Esophagus muscularis mucosa (tissue), 4 donors: ENCODE data around the gene DTYMK. TPM values are rescaled to one million over a fixed set of nuclear protein-coding genes. Genes with fewer than 3 reads are reported as not detected.

Experiments
- DNase-seq: peaks from one replicate; pipeline ENCODE4 v3.0.0-alpha.2; 2017; ENCODE audit errors: extremely low spot score
- H3K27ac ChIP-seq, 4 donors: fragments of 200-600 bp; sonication (generic); replicated peaks in 1 of 4; 1 replicate in 3 of 4; 2 replicates in 1 of 4; pipeline ENCODE4 v1.5.1; 2016 to 2019; ENCODE audit warnings: mild to moderate bottlenecking in 1 of 4
- H3K27me3 ChIP-seq, 4 donors: fragments of 200-600 bp; sonication (generic); one replicate each; pipeline versions ENCODE4 v1.5.1 to v1.6.0; 2016 to 2019
- H3K36me3 ChIP-seq, 4 donors: fragments of 200-600 bp; sonication (generic); one replicate each; pipeline ENCODE4 v1.5.1; 2016 to 2019
- H3K4me1 ChIP-seq, 4 donors: fragments of 200-600 bp; sonication (generic); one replicate each; pipeline ENCODE4 v1.5.1; 2016 to 2019
- H3K4me3 ChIP-seq, 4 donors: fragments of 200-600 bp; sonication (generic); 1 replicate in 2 of 4; 2 replicates in 2 of 4; pipeline ENCODE4 v1.5.1; 2016 to 2019; ENCODE audit warnings: mild to moderate bottlenecking in 4 of 4, moderate library complexity in 1 of 4
- H3K9me3 ChIP-seq, 4 donors: fragments of 200-600 bp; sonication (generic); 1 replicate in 3 of 4; 2 replicates in 1 of 4; pipeline ENCODE4 v1.5.1; 2016 to 2019
- EP300 ChIP-seq: sonication (generic); formaldehyde crosslinking; IDR thresholded peaks from one replicate; pipeline ENCODE4 v1.6.1; 2017; ENCODE audit warnings: antibody characterized with exemption
- POLR2A ChIP-seq: fragments of 450-650 bp; IDR thresholded peaks from one replicate; pipeline ENCODE4 v1.6.1; 2017; ENCODE audit warnings: antibody characterized with exemption, moderate library complexity, mild to moderate bottlenecking, low read depth
- POLR2AphosphoS5 ChIP-seq, 2 donors: sonication (generic); formaldehyde crosslinking; IDR thresholded peaks; one replicate each; pipeline ENCODE4 v1.6.1; 2017; ENCODE audit warnings: antibody characterized with exemption in 2 of 2
- WGBS: methylation state at CpG from one replicate; pipeline ENCODE4 v1.1.5; 2018; 5-methylcytosine and 5-hydroxymethylcytosine counted together
- intact Hi-C: fragments of 100-400 bp; cut with DNase I; formaldehyde crosslinking; loops from one replicate; pipeline ENCODE4 v1.15.1; 2023
- total RNA-seq, 4 donors: library from RNA; depleted of rRNA; stranded (reverse); fragments of >200 nt; gene quantifications; one replicate each; pipeline versions ENCODE4 v1.1.0 to v1.2.1, GENCODE V29; 2016
- TF ChIP-seq, protein P1 (sequence below), 3 experiments: fragments of 200-600 bp in 2 of 3; fragments of 450-650 bp in 1 of 3; sonication (generic) in 2 of 3; IDR thresholded peaks; one replicate each; pipeline ENCODE4 v1.5.1; 2017 to 2019; ENCODE audit warnings: antibody characterized with exemption in 3 of 3, mild to moderate bottlenecking in 2 of 3, moderate library complexity in 1 of 3

The DTYMK gene
- total RNA-seq, 4 donors from 2014 or later, result 6.8 to 14.5 (median 10.6) TPM

DNA sequence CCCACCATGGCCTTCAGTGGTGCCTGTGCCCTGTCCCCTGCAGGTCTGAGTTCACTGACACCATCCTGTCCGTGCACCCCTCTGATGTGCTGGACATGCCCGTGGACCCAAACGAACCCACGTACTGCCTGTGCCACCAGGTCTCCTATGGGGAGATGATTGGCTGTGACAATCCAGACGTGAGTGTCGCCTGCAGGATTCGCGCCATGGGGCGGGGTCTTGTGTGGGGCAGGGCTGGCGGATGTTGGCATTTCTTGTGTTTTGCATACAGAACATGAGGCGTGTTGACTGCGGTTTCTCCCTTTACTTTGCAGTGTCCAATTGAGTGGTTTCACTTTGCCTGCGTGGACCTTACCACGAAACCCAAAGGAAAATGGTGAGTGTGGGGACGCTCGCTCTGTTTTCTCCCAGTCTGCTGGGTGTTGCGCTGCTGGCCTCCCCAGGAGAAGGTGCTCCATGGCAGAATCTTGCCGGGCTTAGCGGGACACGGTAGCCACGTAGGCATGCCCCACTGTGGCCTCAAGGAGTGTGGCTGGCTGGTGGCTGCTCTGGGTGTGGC, 36.4 kb upstream of the DTYMK start:
- WGBS, result 99% methylated on average over 10 of the region's 21 CpGs
- intact Hi-C loops, result no loop called here
- no peak overlapping the region for H3K4me3 ChIP-seq
- TF ChIP-seq POLR2A (no peak), EP300 (no peak), POLR2AphosphoS5 (IDR thresholded peaks at IDR 0.05) (no peak)
- TF ChIP-seq, protein P1, sequence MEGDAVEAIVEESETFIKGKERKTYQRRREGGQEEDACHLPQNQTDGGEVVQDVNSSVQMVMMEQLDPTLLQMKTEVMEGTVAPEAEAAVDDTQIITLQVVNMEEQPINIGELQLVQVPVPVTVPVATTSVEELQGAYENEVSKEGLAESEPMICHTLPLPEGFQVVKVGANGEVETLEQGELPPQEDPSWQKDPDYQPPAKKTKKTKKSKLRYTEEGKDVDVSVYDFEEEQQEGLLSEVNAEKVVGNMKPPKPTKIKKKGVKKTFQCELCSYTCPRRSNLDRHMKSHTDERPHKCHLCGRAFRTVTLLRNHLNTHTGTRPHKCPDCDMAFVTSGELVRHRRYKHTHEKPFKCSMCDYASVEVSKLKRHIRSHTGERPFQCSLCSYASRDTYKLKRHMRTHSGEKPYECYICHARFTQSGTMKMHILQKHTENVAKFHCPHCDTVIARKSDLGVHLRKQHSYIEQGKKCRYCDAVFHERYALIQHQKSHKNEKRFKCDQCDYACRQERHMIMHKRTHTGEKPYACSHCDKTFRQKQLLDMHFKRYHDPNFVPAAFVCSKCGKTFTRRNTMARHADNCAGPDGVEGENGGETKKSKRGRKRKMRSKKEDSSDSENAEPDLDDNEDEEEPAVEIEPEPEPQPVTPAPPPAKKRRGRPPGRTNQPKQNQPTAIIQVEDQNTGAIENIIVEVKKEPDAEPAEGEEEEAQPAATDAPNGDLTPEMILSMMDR (IDR thresholded peaks at IDR 0.05), result no peak
- no peak for DNase-seq
- H3K27me3 ChIP-seq, result no peaks in the 10 kb centered on the region
- no peaks in the 10 kb centered on the region for H3K4me1 ChIP-seq
- no peak overlapping the region for H3K27ac ChIP-seq
- peaks cover 39 to 90% (median 67%) of the 10 kb centered on the region in 4 donors for H3K36me3 ChIP-seq
- no peaks in the 10 kb centered on the region for H3K9me3 ChIP-seq

DNA sequence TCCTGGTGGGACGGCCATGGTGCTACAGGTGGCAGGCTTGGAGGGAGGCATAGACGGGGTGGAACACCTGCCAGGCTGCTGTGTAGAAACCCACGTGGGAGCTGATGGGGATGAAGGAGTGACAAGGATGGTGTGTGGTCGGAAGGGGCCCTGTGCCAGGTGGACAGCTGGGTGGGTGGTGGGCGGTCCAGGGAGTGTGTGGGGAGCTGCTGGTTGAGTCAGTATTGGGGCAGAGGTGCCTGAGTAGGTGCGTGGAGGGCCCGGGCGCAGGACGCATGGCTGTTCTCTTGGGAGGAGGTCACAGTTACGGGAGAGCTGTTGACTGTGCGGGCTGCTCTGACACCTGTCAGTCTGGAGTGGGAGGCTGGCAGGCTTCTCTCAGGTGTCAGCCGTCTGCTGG, 35.2 kb upstream of the DTYMK start:
- no peaks in the 10 kb centered on the region for H3K4me1 ChIP-seq
- TF ChIP-seq EP300 (no peak), POLR2AphosphoS5 (IDR thresholded peaks at IDR 0.05) (no peak)
- TF ChIP-seq, protein P1 (IDR thresholded peaks at IDR 0.05), result no peak
- H3K27me3 ChIP-seq, result no peaks in the 10 kb centered on the region
- H3K36me3 ChIP-seq, result peaks cover 39 to 94% (median 70%) of the 10 kb centered on the region in 4 donors
- no peak overlapping the region for H3K27ac ChIP-seq
- no peak overlapping the region for H3K4me3 ChIP-seq
- H3K9me3 ChIP-seq, result no peaks in the 10 kb centered on the region
- 91% methylated on average over 12 of the region's 12 CpGs for WGBS
- DNase-seq, result no peak
- intact Hi-C loops, result no loop called here

DNA sequence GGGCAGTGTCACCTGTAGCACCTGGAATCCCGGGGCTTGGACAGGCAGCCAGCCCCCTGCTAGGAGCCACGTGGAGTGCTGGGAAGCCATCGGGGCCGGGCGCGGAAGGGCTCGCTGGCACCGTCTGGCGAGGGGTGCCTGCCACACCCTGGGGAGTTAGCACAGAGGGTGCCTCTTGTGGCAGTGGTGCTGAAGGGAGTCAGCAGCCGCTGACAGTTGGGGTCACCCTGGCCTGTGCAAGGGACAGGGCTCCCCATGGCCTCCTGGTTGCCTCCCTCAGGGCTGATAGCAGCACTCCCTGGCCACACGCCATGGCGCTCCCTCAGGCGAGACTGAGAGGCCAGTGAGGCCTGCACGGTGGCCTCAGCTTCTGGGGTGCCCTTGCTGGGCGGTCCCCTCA, 33.9 kb upstream of the DTYMK start:
- no peak for DNase-seq
- Histone ChIP-seq H3K4me1 (no peaks in the 10 kb centered on the region), H3K9me3 (no peaks in the 10 kb centered on the region), H3K27me3 (no peaks in the 10 kb centered on the region), H3K36me3 (peaks cover 39 to 96% (median 79%) of the 10 kb centered on the region in 4 donors), H3K4me3 (no peak overlapping the region), H3K27ac (no peak overlapping the region)
- no CpG with 5 or more reads among the region's 15 CpGs for WGBS
- TF ChIP-seq EP300 (no peak), POLR2A (no peak), POLR2AphosphoS5 (IDR thresholded peaks at IDR 0.05) (no peak)
- TF ChIP-seq, protein P1 (IDR thresholded peaks at IDR 0.05), result no peak
- intact Hi-C loops, result no loop called here

DNA sequence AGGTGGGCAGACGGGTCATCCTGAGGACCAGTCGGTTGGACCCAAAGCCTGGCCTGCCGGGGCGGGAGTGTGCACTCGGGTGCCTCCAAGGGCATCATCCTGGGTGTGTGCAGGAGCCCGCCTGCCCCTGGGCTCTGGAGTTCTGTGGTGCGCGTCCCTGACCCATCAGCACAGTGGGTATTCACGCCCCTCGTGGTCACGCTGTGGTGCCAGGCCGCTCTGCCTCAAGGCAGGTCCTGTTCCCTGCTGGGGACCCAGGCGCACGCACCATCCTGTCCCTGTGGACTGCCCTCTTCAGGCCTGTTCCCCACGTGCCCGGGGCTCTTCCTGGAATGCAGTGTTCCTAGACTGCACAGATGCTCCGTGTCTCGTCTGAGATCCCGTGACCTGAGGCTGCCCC, 33.5 kb upstream of the DTYMK start:
- H3K36me3 ChIP-seq, result peaks cover 39 to 93% (median 76%) of the 10 kb centered on the region in 4 donors
- intact Hi-C loops, result no loop called here
- WGBS, result 88% methylated on average over 8 of the region's 19 CpGs

More for the DNA sequence above, 33.5 kb upstream of the DTYMK start:
- H3K27ac ChIP-seq, result no peak overlapping the region
- no peak overlapping the region for H3K4me3 ChIP-seq
- no peak for DNase-seq
- TF ChIP-seq, protein P1 (IDR thresholded peaks at IDR 0.05), result no peak
- TF ChIP-seq EP300 (no peak), POLR2AphosphoS5 (IDR thresholded peaks at IDR 0.05) (no peak), POLR2A (no peak)
- no peaks in the 10 kb centered on the region for H3K4me1 ChIP-seq
- H3K27me3 ChIP-seq, result no peaks in the 10 kb centered on the region
- no peaks in the 10 kb centered on the region for H3K9me3 ChIP-seq
